ENCODE measurements around the gene CEP68.

Gene CEP68

GRCh38 chr2:65053199-65053598 lies 3.0 kb upstream of the CEP68 start:
- FAIRE-seq, result no peak
- DNase-seq (ENCODE audit: insufficient read length, low spot score), result no peak
- no peak for TF ChIP-seq CTCF (IDR thresholded peaks at IDR 0.05; ENCODE audit: insufficient read depth, missing control alignments)

- FAIRE-seq (no peak), DNase-seq (ENCODE audit: insufficient read length, low spot score) (no peak)
- TF ChIP-seq CTCF (IDR thresholded peaks at IDR 0.05; ENCODE audit: insufficient read depth, missing control alignments), result no peak
These were observed 1.3 kb upstream of the CEP68 start for GRCh38 chr2:65054749-65055421.

GRCh38 chr2:65055422-65056214 lies 598 bp upstream of the CEP68 start:
- FAIRE-seq (no peak), DNase-seq (ENCODE audit: insufficient read length, low spot score) (no peak)
- TF ChIP-seq CTCF (IDR thresholded peaks at IDR 0.05; ENCODE audit: insufficient read depth, missing control alignments), result no peak

- TF ChIP-seq CTCF (IDR thresholded peaks at IDR 0.05; ENCODE audit: insufficient read depth, missing control alignments), result no peak
- no peak for DNase-seq (ENCODE audit: insufficient read length, low spot score)
- FAIRE-seq, result no peak
These were observed 799 bp downstream of the CEP68 start for GRCh38 chr2:65057054-65057375.

GRCh38 chr2:65057391-65058052 lies 1.3 kb downstream of the CEP68 start:
- DNase-seq (ENCODE audit: insufficient read length, low spot score), result no peak
- no peak for FAIRE-seq
- no peak for TF ChIP-seq CTCF (IDR thresholded peaks at IDR 0.05; ENCODE audit: insufficient read depth, missing control alignments)

GRCh38 chr2:65059071-65059470 lies 2.9 kb downstream of the CEP68 start:
- DNase-seq (ENCODE audit: insufficient read length, low spot score) (no peak), FAIRE-seq (no peak)
- TF ChIP-seq CTCF (IDR thresholded peaks at IDR 0.05; ENCODE audit: insufficient read depth, missing control alignments), result no peak
